RPMI8226 (cell line): Measurements from ENCODE around the gene ARHGAP8.
"Not testable (repeated sequence)": the region's sequence is repeated elsewhere in the genome, so short reads cannot be mapped to it uniquely, and the experiment has no call there.

Experiments used
- DNase-seq: peaks from one replicate; pipeline ENCODE4 v3.0.0-alpha.2; 2015

Gene ARHGAP8

GRCh38 chr22:44891791-44892190, 139.4 kb downstream of the ARHGAP8 start:
- no peak for DNase-seq

GRCh38 chr22:44892243-44892642, 139.9 kb downstream of the ARHGAP8 start:
- DNase-seq, result no peak

GRCh38 chr22:44892803-44893730, 140.7 kb downstream of the ARHGAP8 start:
- DNase-seq, result no peak

- DNase-seq, result no peak
Observed at GRCh38 chr22:44893731-44894080, 141.3 kb downstream of the ARHGAP8 start.

- no peak for DNase-seq
Observed at GRCh38 chr22:44894321-44894720, 141.9 kb downstream of the ARHGAP8 start.

GRCh38 chr22:44894782-44895181, 142.4 kb downstream of the ARHGAP8 start:
- DNase-seq, result no peak

GRCh38 chr22:44895296-44896055, 143.1 kb downstream of the ARHGAP8 start:
- DNase-seq, result no peak

GRCh38 chr22:44898236-44898635, 145.9 kb downstream of the ARHGAP8 start:
- DNase-seq, result no peak

GRCh38 chr22:44901301-44901700, 148.9 kb downstream of the ARHGAP8 start:
- DNase-seq, result no peak

GRCh38 chr22:44903164-44903563, 150.8 kb downstream of the ARHGAP8 start:
- DNase-seq, result not testable (repeated sequence)

GRCh38 chr22:44904492-44905152, 152.2 kb downstream of the ARHGAP8 start:
- not testable (repeated sequence) for DNase-seq

- DNase-seq, result no peak
Observed at GRCh38 chr22:44906248-44906936, 154.0 kb downstream of the ARHGAP8 start.

- no peak for DNase-seq
Observed at GRCh38 chr22:44906999-44907644, 154.7 kb downstream of the ARHGAP8 start.

GRCh38 chr22:44907765-44908737, 155.7 kb downstream of the ARHGAP8 start:
- DNase-seq, result no peak

- no peak for DNase-seq
Observed at GRCh38 chr22:44909241-44909640, 156.9 kb downstream of the ARHGAP8 start.
